ENCODE measurements around the gene PER1.

- TF ChIP-seq POLR2A (IDR thresholded peaks at IDR 0.05) (no peak), CTCF (IDR thresholded peaks at IDR 0.05) (no peak)
These were observed 9.2 kb downstream of the PER1 start for GRCh38 chr17:8142887-8143580.
